IPS DF 4.7 (cell line): ENCODE data around the gene GABRE.
"Not testable (repeated sequence)": the region's sequence is repeated elsewhere in the genome, so short reads cannot be mapped to it uniquely, and the experiment has no call there.

ENCODE experiments used
- DNase-seq: peaks from one replicate; pipeline ENCODE4 v3.0.0-alpha.2; 2013; ENCODE audit warnings: low spot score; ENCODE audit errors: extremely low read depth

GABRE gene

GRCh38 chrX:151970027-151970426 is 4.4 kb downstream of the GABRE start:
- no peak for DNase-seq

DNA sequence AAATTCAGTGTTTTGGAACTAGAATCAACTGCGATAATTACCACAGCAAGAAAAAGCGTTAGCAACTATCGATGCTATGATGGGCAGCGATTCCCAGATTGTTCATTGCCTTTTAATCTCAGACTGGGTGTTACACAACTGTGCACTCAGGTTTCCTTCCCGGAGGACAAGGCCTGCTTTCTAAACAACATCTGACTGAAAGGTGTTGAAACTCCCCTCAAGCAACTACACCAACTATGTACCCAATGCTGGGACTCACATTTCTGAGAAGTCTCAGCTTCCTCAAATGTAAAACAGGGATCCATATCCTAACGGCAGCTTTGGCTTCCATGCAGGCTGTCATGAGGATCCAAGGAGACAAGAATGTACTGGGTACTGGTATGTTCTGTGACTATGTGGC is 8.2 kb downstream of the GABRE start:
- no peak for DNase-seq

DNA sequence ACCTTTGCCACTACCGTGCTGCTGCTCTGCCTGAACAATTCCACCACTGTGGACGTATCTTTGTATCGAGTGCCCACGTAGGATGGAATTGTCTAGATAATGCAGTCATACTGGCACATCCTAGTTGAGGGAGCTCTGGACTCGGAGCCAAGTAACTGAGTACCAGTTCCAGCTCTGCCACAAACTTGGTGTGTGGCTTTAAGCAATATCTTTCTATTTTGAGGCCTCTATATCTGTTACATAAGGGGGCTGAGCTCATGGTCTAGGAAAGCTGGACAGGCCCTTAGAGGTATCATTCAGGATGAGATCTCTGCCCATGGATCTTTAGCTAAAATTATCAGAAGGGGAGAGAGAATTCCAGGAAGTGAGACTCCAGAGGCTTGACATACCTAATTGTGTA is 12.4 kb downstream of the GABRE start:
- no peak for DNase-seq

DNA sequence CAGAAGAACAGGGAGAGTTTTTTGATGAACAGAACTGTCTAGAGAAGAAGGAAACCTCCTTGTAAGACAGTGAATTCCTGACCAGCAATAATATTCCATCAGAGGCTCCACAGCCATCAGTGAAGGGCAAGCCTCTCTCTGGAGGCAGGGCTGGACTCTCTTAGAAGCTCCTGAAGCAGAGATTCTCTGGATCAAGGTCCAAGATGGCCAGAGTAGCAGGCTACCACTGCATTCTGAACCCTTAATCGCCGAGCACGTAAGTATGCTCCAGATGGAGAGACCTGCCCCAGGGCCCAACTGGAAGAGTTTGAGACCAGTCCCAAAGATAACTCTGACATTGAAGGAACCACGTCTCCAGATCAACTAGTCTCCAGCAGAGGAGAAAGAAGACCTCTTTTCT is 16.4 kb downstream of the GABRE start:
- DNase-seq = no peak

DNA sequence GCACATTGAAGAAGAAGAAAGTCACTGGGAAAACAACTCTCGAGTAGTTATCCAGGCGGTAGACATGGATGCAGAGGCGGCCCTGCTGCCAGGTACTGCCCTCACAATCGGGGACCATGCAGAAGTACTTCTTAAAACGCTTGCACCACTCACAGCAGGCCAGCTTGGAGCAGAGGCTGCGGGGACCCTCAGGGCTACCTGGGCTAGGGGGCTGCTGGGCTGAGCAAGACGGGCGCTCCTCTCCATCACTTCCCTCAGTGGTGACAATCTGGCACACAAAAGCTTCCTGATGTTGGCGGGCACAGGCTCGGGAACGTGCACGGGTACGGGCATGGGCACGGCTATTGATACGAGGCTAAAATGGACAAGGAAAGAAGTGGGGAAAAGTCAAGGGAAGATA is 19.7 kb downstream of the GABRE start:
- no peak for DNase-seq

DNA sequence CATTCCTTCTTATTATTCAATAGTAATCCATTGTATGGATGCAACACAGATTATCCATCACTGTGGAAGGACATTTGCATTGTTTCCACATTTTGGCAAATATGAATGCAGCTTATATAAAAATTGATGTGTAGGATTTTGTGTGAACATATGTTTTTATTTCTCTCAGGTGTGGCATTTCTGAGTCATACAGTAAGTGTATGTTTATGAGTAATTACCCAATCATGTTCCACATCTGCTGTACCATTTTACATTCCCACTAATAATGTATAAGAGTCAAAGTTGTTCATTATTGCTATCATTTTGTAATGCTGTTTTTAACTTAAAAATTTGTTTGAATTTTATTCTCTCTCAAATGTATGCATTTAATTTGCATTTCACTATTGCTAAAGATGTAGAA is 36.3 kb downstream of the GABRE start:
- DNase-seq = no peak

DNA sequence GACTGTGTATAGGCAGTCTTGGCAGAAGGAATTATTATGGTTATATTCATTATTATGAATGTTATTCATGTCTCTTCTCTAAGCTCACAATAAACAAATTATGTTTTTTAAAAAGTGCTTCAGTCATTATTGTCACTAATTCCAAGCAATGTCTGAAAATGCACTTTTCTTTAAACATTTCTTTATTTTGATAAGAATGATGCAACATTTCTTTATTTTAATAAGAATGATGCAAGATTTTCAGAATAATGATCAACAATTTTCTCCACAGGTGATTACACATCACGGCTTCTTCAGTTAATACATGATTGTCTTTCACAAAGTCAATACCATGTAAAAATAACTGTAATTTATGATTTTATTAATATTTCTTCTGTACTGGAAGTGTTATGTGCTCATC is 39.1 kb downstream of the GABRE start:
- no peak for DNase-seq

GRCh38 chrX:151929126-151929525 is 45.4 kb downstream of the GABRE start:
- DNase-seq = no peak

DNA sequence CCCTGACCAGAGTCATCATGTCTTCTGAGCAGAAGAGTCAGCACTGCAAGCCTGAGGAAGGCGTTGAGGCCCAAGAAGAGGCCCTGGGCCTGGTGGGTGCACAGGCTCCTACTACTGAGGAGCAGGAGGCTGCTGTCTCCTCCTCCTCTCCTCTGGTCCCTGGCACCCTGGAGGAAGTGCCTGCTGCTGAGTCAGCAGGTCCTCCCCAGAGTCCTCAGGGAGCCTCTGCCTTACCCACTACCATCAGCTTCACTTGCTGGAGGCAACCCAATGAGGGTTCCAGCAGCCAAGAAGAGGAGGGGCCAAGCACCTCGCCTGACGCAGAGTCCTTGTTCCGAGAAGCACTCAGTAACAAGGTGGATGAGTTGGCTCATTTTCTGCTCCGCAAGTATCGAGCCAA is 50.8 kb downstream of the GABRE start:
- no peak for DNase-seq

- DNase-seq = no peak
Measured at GRCh38 chrX:151922692-151923091, 51.8 kb downstream of the GABRE start.

DNA sequence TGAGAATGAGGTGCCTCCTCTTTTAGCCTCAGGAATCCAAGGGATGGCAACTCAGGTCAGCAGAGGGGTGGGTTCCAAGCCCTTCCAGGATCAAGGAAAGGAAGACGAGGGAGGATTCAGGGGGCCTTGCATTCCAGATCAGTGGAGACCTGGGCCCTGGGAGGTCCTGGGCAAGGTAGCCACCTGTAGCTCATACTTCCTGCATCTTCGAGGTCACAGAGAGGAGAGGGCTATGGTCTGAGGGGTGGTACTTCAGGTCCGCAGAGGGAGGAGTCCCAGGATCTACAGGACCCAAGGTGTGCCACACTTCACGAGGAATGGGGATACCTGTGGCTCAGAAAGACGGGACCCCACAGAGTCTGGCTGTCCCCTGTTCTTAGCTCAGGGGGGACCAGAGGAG is 52.6 kb downstream of the GABRE start:
- no peak for DNase-seq

DNA sequence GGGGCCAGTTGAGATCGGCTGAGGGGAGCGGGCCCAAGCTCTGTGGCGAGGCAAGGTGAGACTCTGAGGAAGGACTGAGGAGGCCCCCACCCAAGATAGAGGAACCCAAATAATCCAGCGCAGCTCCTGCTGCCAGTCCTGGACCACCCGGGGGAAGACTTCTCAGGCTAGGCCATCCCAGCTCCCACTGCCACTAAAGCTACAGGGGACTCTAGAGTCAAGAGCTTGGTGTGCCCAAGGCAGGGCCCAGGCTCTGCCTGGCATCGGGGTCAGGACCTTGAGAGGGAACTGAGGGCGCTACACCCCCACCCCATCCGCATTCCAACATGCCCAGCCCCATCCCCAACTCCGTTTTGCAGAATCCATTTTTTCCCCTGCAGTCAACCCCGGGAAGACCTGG is 53.2 kb downstream of the GABRE start:
- no peak for DNase-seq

GRCh38 chrX:151920530-151920929 is 53.9 kb downstream of the GABRE start:
- DNase-seq = no peak

DNA sequence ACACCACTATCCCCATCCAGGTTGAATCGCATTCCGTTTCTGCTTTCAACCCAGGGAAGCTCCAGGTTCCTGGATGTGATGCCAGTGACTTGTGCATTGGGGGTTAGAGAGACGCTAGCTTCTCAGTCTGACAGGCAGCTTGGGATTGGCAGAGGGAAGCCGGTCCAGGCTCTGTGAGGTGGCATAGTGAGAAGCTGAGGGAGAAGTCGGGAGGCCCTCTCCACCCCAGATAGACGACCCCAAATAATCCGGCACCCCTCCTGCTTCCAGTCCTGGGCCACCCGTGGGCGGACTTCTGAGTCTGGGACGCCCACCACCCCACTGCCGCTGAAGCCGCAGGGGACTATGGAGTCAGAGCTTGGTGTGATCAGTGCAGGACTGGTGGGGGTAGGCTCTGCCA is 54.4 kb downstream of the GABRE start:
- DNase-seq = no peak

- DNase-seq = no peak
Measured at GRCh38 chrX:151919610-151920009, 54.9 kb downstream of the GABRE start.

- DNase-seq = not testable (repeated sequence)
Measured at GRCh38 chrX:151918736-151919135, 55.7 kb downstream of the GABRE start.

DNA sequence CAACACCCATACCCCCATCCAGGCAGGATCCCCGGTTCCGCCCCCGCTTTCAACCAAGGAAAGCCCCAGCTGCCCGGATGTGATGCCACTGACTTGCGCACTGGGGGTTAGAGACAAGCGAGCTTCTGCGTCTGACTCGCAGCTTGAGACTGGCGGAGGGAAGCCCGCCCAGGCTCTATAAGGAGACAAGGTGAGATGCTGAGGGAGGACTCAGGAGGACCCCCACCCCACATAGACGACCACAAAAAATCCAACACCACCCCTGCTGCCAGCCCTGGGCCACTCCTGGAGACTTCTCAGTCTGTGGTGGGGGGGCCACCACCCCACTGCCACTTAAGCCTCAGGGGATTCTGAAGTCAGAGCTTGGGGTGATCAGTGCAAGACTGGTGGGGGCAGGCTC is 61.7 kb downstream of the GABRE start, which contains the start of gene MAGEA4:
TSS of gene MAGEA4 (plus strand) at position 110 of the 400 bp plus-strand sequence. CDS start 10,776 bp downstream, outside the sequence.
- DNase-seq = no peak

GRCh38 chrX:151912221-151912620 is 62.3 kb downstream of the GABRE start:
- DNase-seq = no peak

DNA sequence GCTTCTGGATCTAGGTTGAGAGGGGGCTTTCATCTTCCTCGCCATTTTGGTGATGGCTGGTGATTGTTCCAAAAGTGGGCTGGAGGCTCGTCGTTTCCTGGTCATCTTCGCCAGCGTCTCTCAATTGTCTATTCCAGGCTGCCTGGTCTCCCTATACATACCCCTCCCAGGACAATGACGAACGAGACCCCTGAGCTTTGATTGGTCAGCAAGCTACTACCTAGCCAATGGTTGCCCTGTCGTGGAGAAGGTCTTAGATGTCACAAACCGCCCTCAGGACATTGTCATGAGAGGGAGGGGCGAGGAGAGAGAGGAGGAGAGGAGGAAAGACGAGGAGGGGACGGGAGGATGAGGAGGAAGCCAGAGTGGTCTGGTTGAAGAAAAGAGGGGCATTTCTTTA is 69.5 kb downstream of the GABRE start:
- no peak for DNase-seq
